Loucy (cell line): Measurements from ENCODE around the gene RTL10.
A peak's percentile ranks its signal among the peaks of the same experiment; 100 is the strongest.

ENCODE experiments used
- H2AFZ ChIP-seq: fragments of 200-600 bp; sonication (generic); 2 replicates; pipeline ENCODE4 v1.6.0; 2016; ENCODE audit warnings: antibody characterized with exemption, mild to moderate bottlenecking, low read length, moderate library complexity
- H3F3A ChIP-seq: fragments of 200-600 bp; 2 replicates; pipeline ENCODE4 v1.6.0; 2016; ENCODE audit warnings: antibody characterized with exemption, low read depth, mild to moderate bottlenecking
- H3K27me3 ChIP-seq: fragments of 200-600 bp; sonication (generic); 2 replicates; pipeline ENCODE4 v1.6.1; 2014; ENCODE audit warnings: low read length, mild to moderate bottlenecking; ENCODE audit not compliant: insufficient read depth, poor library complexity, severe bottlenecking
- H3K36me3 ChIP-seq: fragments of 200-600 bp; sonication (generic); 2 replicates; pipeline ENCODE4 v1.6.1; 2016; ENCODE audit warnings: low read length; ENCODE audit not compliant: insufficient read depth
- H3K4me1 ChIP-seq: fragments of 200-600 bp; sonication (generic); 2 replicates; pipeline ENCODE4 v1.5.1; 2014; ENCODE audit warnings: low read length, mild to moderate bottlenecking; ENCODE audit not compliant: insufficient read depth, poor library complexity, severe bottlenecking
- H3K4me2 ChIP-seq: fragments of 200-600 bp; sonication (generic); 2 replicates; pipeline ENCODE4 v1.6.0; 2014; ENCODE audit warnings: antibody characterized with exemption, low read length, low read depth, mild to moderate bottlenecking; ENCODE audit not compliant: poor library complexity, severe bottlenecking
- H3K4me3 ChIP-seq: fragments of 200-600 bp; sonication (generic); 2 replicates; pipeline ENCODE4 v1.5.1; 2014; ENCODE audit warnings: low read length, mild to moderate bottlenecking, mixed read lengths; ENCODE audit not compliant: poor library complexity, severe bottlenecking
- H3K79me2 ChIP-seq: fragments of 200-600 bp; sonication (generic); 2 replicates; pipeline ENCODE4 v1.6.1; 2014; ENCODE audit warnings: low read length; ENCODE audit not compliant: insufficient read depth
- H3K9ac ChIP-seq: fragments of 200-600 bp; sonication (generic); 2 replicates; pipeline ENCODE4 v1.6.0; 2014; ENCODE audit warnings: mild to moderate bottlenecking, low read depth, low read length, moderate library complexity; ENCODE audit not compliant: poor library complexity, severe bottlenecking
- H3K9me2 ChIP-seq: fragments of 200-600 bp; sonication (generic); replicated peaks from 2 replicates; pipeline ENCODE4 v1.6.1; 2016; ENCODE audit warnings: low read depth, low read length, mixed read lengths
- H3K9me3 ChIP-seq: fragments of 200-600 bp; sonication (generic); 2 replicates; pipeline ENCODE4 v1.6.1; 2014; ENCODE audit warnings: mild to moderate bottlenecking, antibody characterized with exemption, low read length, low read depth; ENCODE audit not compliant: insufficient read depth
- H4K20me1 ChIP-seq: fragments of 200-600 bp; sonication (generic); 2 replicates; pipeline ENCODE4 v1.6.0; 2014; ENCODE audit warnings: antibody characterized with exemption, low read length, mild to moderate bottlenecking; ENCODE audit not compliant: insufficient read depth, poor library complexity, severe bottlenecking
- CTCF ChIP-seq: fragments of 200-600 bp; sonication (generic); conservative IDR thresholded peaks from 2 replicates; pipeline ENCODE4 v1.5.1; 2014; ENCODE audit warnings: mild to moderate bottlenecking, antibody characterized with exemption, low read length
- EZH2phosphoT487 ChIP-seq: fragments of 200-600 bp; IDR thresholded peaks from 2 replicates; pipeline ENCODE4 v1.6.1; 2018; ENCODE audit warnings: antibody characterized with exemption, mild to moderate bottlenecking, moderate library complexity, borderline replicate concordance

The RTL10 gene

GRCh38 chr22:19853879-19854777 is 546 bp downstream of the RTL10 start:
- no peaks in the 10 kb centered on the region for H3K9me3 ChIP-seq
- H2AFZ ChIP-seq = peak overlapping the region; percentile 55; the same call in 1 of the 2 replicates
- peak overlapping the region; percentile 99 for H3K9ac ChIP-seq
- peaks cover 44% of the 10 kb centered on the region for H4K20me1 ChIP-seq
- peak overlapping the region; percentile 96 for H3K4me3 ChIP-seq
- H3K79me2 ChIP-seq = peaks cover 83% of the 10 kb centered on the region
- peaks cover 21% of the 10 kb centered on the region; the same call in 1 of the 2 replicates for H3K36me3 ChIP-seq
- H3K4me2 ChIP-seq = peak overlapping the region; percentile 97
- no peak for TF ChIP-seq EZH2phosphoT487
- no peak for TF ChIP-seq CTCF
- H3K4me1 ChIP-seq = peaks cover 38% of the 10 kb centered on the region
- H3K27me3 ChIP-seq = peaks cover 5% of the 10 kb centered on the region
- no peaks in the 10 kb centered on the region for H3K9me2 ChIP-seq
- no peaks in the 10 kb centered on the region for H3F3A ChIP-seq

GRCh38 chr22:19853058-19853878 is 1.4 kb downstream of the RTL10 start:
- peak overlapping the region; percentile 96 for H3K4me3 ChIP-seq
- no peaks in the 10 kb centered on the region for H3F3A ChIP-seq
- H3K4me1 ChIP-seq = peaks cover 38% of the 10 kb centered on the region
- no peak overlapping the region for H2AFZ ChIP-seq
- H3K79me2 ChIP-seq = peaks cover 90% of the 10 kb centered on the region
- H3K27me3 ChIP-seq = peaks cover 5% of the 10 kb centered on the region
- H3K9me3 ChIP-seq = no peaks in the 10 kb centered on the region
- peak overlapping the region; percentile 99 for H3K9ac ChIP-seq
- H3K4me2 ChIP-seq = peak overlapping the region; percentile 97
- H3K36me3 ChIP-seq = peaks cover 21% of the 10 kb centered on the region; the same call in 1 of the 2 replicates
- H4K20me1 ChIP-seq = peaks cover 44% of the 10 kb centered on the region
- no peak for TF ChIP-seq CTCF
- TF ChIP-seq EZH2phosphoT487 = no peak
- H3K9me2 ChIP-seq = no peaks in the 10 kb centered on the region

- Histone ChIP-seq H3K27me3 (peaks cover 5% of the 10 kb centered on the region), H4K20me1 (peaks cover 44% of the 10 kb centered on the region), H3K9ac (peak overlapping the region; percentile 99), H3K4me1 (peaks cover 38% of the 10 kb centered on the region), H3K36me3 (peaks cover 21% of the 10 kb centered on the region; the same call in 1 of the 2 replicates), H3K9me3 (no peaks in the 10 kb centered on the region), H3K4me2 (peak overlapping the region; percentile 97), H3K79me2 (peaks cover 91% of the 10 kb centered on the region), H3K4me3 (peak overlapping the region; percentile 96), H2AFZ (no peak overlapping the region), H3K9me2 (no peaks in the 10 kb centered on the region), H3F3A (no peaks in the 10 kb centered on the region)
- TF ChIP-seq CTCF = no peak
- TF ChIP-seq EZH2phosphoT487 = no peak
These were observed 2.4 kb downstream of the RTL10 start for GRCh38 chr22:19852177-19852781.
